ENCODE results near the gene STX8.

STX8 gene

DNA sequence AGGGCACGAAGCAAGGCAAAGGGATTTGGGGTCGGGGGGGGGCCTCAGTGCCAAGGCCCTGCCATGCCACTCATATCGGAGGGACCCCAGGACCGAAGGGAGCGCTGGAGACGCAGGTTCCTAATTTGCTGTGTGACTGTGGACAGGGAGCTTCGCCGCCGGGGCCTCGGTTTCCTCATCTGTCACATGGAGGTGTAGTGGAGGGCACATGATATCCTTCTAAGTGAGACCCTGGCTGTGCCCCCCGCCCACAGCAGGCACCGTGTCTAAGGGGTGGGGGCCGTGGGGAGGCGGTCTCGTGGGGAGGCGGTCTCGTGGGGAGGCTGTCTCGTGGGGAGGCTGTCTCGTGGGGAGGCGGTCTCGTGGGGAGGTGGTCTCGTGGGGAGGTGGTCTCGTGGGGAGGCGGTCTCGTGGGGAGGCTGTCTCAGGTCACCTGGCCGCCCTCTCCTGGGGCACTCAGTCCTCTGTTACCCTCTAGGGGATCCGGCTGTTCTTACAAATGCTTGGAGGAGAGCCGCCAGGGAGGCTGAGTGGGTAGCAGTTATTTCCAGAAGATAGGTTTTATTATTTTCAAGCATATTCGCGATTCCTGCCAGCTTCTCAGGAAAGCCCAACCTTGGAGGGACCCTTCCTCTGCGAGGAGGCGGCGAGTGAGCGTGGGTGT, 349.4 kb downstream of the STX8 start:
- no peak overlapping the region for H3K4me3 ChIP-seq (ENCODE audit: low read depth, low read length)
- DNase-seq (ENCODE audit: low read depth, low spot score) = no peak
- in situ Hi-C loops (cut with HindIII; ENCODE audit: low sequenced_read_pairs) = no loop called here
- TF ChIP-seq, protein P1, sequence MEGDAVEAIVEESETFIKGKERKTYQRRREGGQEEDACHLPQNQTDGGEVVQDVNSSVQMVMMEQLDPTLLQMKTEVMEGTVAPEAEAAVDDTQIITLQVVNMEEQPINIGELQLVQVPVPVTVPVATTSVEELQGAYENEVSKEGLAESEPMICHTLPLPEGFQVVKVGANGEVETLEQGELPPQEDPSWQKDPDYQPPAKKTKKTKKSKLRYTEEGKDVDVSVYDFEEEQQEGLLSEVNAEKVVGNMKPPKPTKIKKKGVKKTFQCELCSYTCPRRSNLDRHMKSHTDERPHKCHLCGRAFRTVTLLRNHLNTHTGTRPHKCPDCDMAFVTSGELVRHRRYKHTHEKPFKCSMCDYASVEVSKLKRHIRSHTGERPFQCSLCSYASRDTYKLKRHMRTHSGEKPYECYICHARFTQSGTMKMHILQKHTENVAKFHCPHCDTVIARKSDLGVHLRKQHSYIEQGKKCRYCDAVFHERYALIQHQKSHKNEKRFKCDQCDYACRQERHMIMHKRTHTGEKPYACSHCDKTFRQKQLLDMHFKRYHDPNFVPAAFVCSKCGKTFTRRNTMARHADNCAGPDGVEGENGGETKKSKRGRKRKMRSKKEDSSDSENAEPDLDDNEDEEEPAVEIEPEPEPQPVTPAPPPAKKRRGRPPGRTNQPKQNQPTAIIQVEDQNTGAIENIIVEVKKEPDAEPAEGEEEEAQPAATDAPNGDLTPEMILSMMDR (IDR thresholded peaks at IDR 0.05; ENCODE audit: low read depth, low read length) = no peak

DNA sequence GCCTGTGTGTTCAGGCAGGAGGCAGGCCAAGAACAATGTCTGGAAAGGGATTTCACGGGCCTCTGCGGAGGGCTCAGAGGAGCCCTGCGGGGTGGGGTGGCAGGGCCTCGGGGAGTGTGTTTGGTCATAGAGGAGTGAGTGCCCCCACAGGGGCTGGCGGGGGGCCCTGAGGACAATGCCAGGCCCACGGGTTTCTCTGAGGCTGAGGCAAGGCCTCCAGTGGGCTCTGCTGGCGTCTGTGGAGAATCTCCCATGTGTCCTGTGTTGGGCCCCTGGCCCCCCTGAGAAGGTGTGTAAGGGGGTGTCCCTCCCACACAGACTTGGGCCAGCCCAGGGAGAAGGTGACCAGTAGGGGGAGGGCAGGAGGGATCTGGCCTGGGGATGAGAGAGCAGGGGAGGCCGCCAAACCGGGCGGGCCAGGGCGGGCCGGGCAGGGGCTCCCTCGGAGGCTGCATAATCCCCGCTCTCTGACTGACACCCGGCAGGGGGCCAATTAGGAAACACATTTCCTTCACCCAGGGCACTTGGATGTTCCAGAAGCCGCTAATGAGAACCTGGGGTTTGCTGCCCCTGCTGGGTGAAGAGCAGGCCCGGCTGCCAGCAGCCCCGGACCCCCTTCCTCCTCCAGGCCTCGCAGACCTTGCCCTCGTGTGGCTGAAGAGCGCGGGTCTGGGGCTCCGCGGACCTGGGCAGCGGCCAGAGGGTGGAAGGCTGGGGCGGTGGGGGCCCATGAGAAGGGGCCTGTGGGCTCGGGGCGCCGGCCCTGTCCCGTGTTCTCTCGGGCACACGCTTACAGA, 350.1 kb downstream of the STX8 start:
- TF ChIP-seq, protein P1 (IDR thresholded peaks at IDR 0.05; ENCODE audit: low read depth, low read length) = peak; percentile 4
- in situ Hi-C loops (cut with HindIII; ENCODE audit: low sequenced_read_pairs) = no loop called here
- no peak for DNase-seq (ENCODE audit: low read depth, low spot score)
- no peak overlapping the region for H3K4me3 ChIP-seq (ENCODE audit: low read depth, low read length)

DNA sequence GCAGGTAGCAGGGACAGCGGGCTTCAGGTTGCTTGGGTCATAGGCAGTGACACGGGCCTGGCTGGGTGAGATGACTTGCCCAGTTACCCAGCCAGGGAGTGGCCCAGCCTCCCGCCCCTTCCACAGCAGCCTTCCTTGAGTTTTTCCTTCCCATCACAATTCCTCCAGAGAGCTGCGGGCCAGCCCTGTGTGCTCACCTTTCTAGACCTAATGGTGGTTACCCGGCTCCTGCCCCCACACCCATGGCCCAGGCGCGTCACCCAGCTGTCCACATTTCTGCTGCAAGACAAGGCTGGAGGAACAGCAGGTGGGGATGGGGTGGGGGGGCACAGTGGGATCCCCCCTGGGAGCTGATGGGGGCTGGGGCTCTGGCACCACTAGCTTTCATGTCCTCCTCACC, 351.1 kb downstream of the STX8 start:
- in situ Hi-C loops (cut with HindIII; ENCODE audit: low sequenced_read_pairs) = no loop called here
- H3K4me3 ChIP-seq (ENCODE audit: low read depth, low read length) = no peak overlapping the region
- DNase-seq (ENCODE audit: low read depth, low spot score) = no peak
- TF ChIP-seq, protein P1 (IDR thresholded peaks at IDR 0.05; ENCODE audit: low read depth, low read length) = no peak

DNA sequence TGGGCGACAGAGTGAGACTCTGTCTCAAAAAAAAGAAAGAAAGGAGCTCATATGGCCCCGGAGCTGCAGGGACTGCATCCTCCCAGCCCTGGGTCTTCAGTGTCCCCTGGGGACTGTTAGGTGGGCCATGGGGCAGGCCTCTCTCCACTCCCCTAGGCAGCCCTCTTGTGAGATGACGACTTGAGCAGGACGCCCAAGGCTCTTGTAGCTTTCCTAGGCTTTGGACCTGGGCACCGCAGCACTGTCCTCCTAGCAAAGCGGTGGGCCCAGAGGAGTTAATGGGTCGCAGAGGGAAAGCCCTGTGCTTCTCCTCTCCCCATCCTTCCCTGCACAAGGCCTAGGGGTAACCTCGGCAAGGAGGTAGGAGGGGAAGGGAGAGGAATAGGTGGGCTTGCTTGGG, 352.1 kb downstream of the STX8 start:
- TF ChIP-seq, protein P1 (IDR thresholded peaks at IDR 0.05; ENCODE audit: low read depth, low read length) = no peak
- no peak for DNase-seq (ENCODE audit: low read depth, low spot score)
- in situ Hi-C loops (cut with HindIII; ENCODE audit: low sequenced_read_pairs) = no loop called here

DNA sequence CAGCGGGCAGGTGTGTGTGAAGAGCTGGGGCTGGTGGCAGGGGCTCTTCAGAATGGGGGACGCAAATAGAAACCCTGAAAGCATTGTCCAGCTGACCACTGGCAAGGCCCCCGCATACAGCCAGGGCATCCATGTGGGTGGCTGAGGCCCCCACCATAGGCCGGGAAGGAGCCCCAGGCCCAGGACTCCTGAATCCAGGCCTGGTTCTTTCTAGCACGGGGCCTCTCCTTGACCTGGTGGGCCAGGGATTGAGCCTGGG, 353.8 kb downstream of the STX8 start:
- in situ Hi-C loops (cut with HindIII; ENCODE audit: low sequenced_read_pairs) = no loop called here
- no peak for DNase-seq (ENCODE audit: low read depth, low spot score)

More for the DNA sequence above, 352.1 kb downstream of the STX8 start:
- no peak overlapping the region for H3K4me3 ChIP-seq (ENCODE audit: low read depth, low read length)

DNA sequence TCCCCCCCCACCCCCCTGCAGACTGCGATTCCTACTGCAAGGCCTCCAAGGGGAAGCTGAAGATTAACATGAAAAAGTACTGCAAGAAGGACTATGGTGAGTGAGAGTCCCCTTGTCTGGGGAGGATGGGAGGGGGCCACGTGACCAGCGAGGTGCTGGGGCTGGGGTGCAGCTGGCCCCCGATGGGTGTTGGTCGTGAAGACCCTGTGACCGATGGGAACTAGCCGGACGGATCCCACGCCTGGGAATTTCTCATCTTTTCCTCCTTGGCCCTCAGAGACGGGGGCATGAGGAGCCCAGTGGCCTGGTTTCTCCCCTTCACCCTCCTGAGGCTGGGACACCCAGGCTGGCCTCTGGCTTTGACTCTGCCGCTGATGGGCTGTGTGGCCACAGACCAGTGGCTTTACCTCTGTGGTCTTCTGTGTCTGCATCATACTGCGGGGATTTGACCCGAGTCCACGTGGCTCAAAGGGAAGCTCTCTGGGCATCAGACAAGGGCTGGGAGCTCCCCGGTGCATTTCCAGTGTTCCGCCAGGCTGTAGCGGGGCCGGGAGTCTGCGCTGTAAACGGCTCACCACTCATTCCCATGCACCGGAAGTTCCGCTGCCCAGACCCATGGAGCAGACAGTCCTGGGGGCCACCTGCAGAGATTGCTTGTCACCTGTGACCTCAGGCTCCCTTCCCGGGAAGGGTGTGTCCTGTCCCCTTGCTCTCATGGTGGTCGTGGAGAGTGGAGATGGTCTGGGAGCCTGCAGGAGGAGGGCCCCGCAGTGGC, 354.3 kb downstream of the STX8 start:
- in situ Hi-C loops (cut with HindIII; ENCODE audit: low sequenced_read_pairs) = no loop called here
- TF ChIP-seq, protein P1 (IDR thresholded peaks at IDR 0.05; ENCODE audit: low read depth, low read length) = no peak
- DNase-seq (ENCODE audit: low read depth, low spot score) = no peak
- H3K4me3 ChIP-seq (ENCODE audit: low read depth, low read length) = no peak overlapping the region

More for the DNA sequence above, 353.8 kb downstream of the STX8 start:
- TF ChIP-seq, protein P1 (IDR thresholded peaks at IDR 0.05; ENCODE audit: low read depth, low read length) = no peak
- no peak overlapping the region for H3K4me3 ChIP-seq (ENCODE audit: low read depth, low read length)
